WTC11 (cell line): ENCODE measurements around the gene OPRL1. TPM values are rescaled to one million over a fixed set of nuclear protein-coding genes. Genes with fewer than 3 reads are reported as not detected.

Experiments used
- ATAC-seq: fragments of 200-7000 bp; cut with Tn5 transposase; 2 replicates; pipeline ENCODE4 v1.10.0; 2021; ENCODE audit warnings: mild to moderate bottlenecking, moderate library complexity
- CTCF ChIA-PET: fragments of 300-600 bp; sonication (Branson Sonifier 250); formaldehyde crosslinking; loops from one replicate; lab custom pipeline; 2021; ENCODE audit warnings: antibody characterized with exemption; lab: Charles Lee
- POLR2A ChIA-PET: fragments of 350-600 bp; sonication (Branson Sonifier 250); formaldehyde crosslinking; loops from one replicate; lab custom pipeline; 2021; ENCODE audit warnings: antibody characterized with exemption; lab: Charles Lee
- DNase-seq: peaks from one replicate; pipeline ENCODE4 v3.0.0; 2021; ENCODE audit warnings: low spot score
- H3K27ac Mint-ChIP-seq: 2 replicates; pipeline ENCODE4 v1.8.0; 2021; ENCODE audit warnings: mixed read lengths
- H3K27me3 Mint-ChIP-seq: 2 replicates; pipeline ENCODE4 v1.8.0; 2021; ENCODE audit warnings: low read depth, mild to moderate bottlenecking, moderate library complexity, mixed read lengths
- H3K36me3 Mint-ChIP-seq: 2 replicates; pipeline ENCODE4 v1.8.0; 2021; ENCODE audit warnings: mixed read lengths
- H3K4me1 Mint-ChIP-seq: 2 replicates; pipeline ENCODE4 v1.8.0; 2022; ENCODE audit warnings: mixed read lengths
- H3K4me3 Mint-ChIP-seq: 2 replicates; pipeline ENCODE4 v1.8.0; 2021; ENCODE audit warnings: mild to moderate bottlenecking, moderate library complexity, mixed read lengths
- H3K9me3 Mint-ChIP-seq: 2 replicates; pipeline ENCODE4 v1.8.0; 2021; ENCODE audit warnings: mixed read lengths
- ELF4 ChIP-seq: sonication (generic); formaldehyde crosslinking; IDR thresholded peaks from 2 replicates; pipeline ENCODE4 v1.8.1; 2022; ENCODE audit warnings: low read depth, mild to moderate bottlenecking, moderate library complexity, missing genetic modification reagents
- EMX1 ChIP-seq: fragments of 250-450 bp; sonication (Bioruptor Pico); IDR thresholded peaks from 2 replicates; pipeline ENCODE4 v1.8.0; 2021; ENCODE audit warnings: mild to moderate bottlenecking
- ESRRA ChIP-seq: sonication (generic); formaldehyde crosslinking; IDR thresholded peaks from 2 replicates; pipeline ENCODE4 v1.8.1; 2022; ENCODE audit warnings: mild to moderate bottlenecking, missing genetic modification reagents, borderline replicate concordance
- IRF2 ChIP-seq: sonication (generic); formaldehyde crosslinking; IDR thresholded peaks from 2 replicates; pipeline ENCODE4 v1.8.0; 2022; ENCODE audit warnings: low read depth, missing genetic modification reagents, borderline replicate concordance
- MXD4 ChIP-seq: fragments of 250-450 bp; sonication (Bioruptor Pico); IDR thresholded peaks from 2 replicates; pipeline ENCODE4 v1.8.0; 2021; ENCODE audit warnings: mild to moderate bottlenecking, moderate library complexity, borderline replicate concordance
- NFYB ChIP-seq: sonication (generic); formaldehyde crosslinking; conservative IDR thresholded peaks from 2 replicates; pipeline ENCODE4 v1.8.0; 2022; ENCODE audit warnings: low read depth, missing genetic modification reagents
- NR1H2 ChIP-seq: sonication (generic); formaldehyde crosslinking; IDR thresholded peaks from 2 replicates; pipeline ENCODE4 v1.9.0; 2021; ENCODE audit warnings: mild to moderate bottlenecking, moderate library complexity, missing genetic modification reagents
- NR2C2 ChIP-seq: sonication (generic); formaldehyde crosslinking; IDR thresholded peaks from 2 replicates; pipeline ENCODE4 v1.8.0; 2022; ENCODE audit warnings: mild to moderate bottlenecking, missing genetic modification reagents
- NR3C1 ChIP-seq: sonication (generic); formaldehyde crosslinking; conservative IDR thresholded peaks from 2 replicates; pipeline ENCODE4 v1.8.1; 2023; ENCODE audit warnings: low read depth, mild to moderate bottlenecking, missing genetic modification reagents
- PRRX2 ChIP-seq: fragments of 250-450 bp; sonication (Bioruptor Pico); IDR thresholded peaks from 2 replicates; pipeline ENCODE4 v1.8.0; 2021; ENCODE audit warnings: mild to moderate bottlenecking
- RELA ChIP-seq: sonication (generic); formaldehyde crosslinking; IDR thresholded peaks from 2 replicates; pipeline ENCODE4 v1.8.1; 2022; ENCODE audit warnings: missing genetic modification reagents, mild to moderate bottlenecking, borderline replicate concordance
- TP53 ChIP-seq: sonication (generic); formaldehyde crosslinking; IDR thresholded peaks from 2 replicates; pipeline ENCODE4 v1.8.1; 2023; ENCODE audit warnings: mild to moderate bottlenecking, missing genetic modification reagents
- ZNF219 ChIP-seq: sonication (generic); formaldehyde crosslinking; IDR thresholded peaks from 2 replicates; pipeline ENCODE4 v1.8.0; 2023; ENCODE audit warnings: missing genetic modification reagents, mild to moderate bottlenecking, borderline replicate concordance
- ZNF232 ChIP-seq: sonication (generic); formaldehyde crosslinking; IDR thresholded peaks from 2 replicates; pipeline ENCODE4 v1.8.0; 2022; ENCODE audit warnings: mild to moderate bottlenecking, missing genetic modification reagents
- ZNF263 ChIP-seq: sonication (generic); formaldehyde crosslinking; IDR thresholded peaks from 2 replicates; pipeline ENCODE4 v1.8.1; 2022; ENCODE audit warnings: low read depth, mild to moderate bottlenecking, moderate library complexity, missing genetic modification reagents
- ZNF423 ChIP-seq: fragments of 250-450 bp; sonication (Bioruptor Pico); IDR thresholded peaks from 2 replicates; pipeline ENCODE4 v2.1.2; 2022; ENCODE audit warnings: mild to moderate bottlenecking, moderate library complexity
- total RNA-seq: library from RNA; stranded (reverse); gene quantifications from 3 replicates; pipeline ENCODE4 v1.2.3, GENCODE V29; 2021
- TF ChIP-seq, protein P1 (sequence below): sonication (generic); formaldehyde crosslinking; IDR thresholded peaks from 2 replicates; pipeline ENCODE4 v1.8.0; 2022; ENCODE audit warnings: missing genetic modification reagents
- TF ChIP-seq, protein P2 (sequence below): fragments of 250-450 bp; sonication (Bioruptor Pico); IDR thresholded peaks from 2 replicates; pipeline ENCODE4 v1.9.0; 2021; ENCODE audit warnings: mild to moderate bottlenecking
- TF ChIP-seq, protein P3 (sequence below): sonication (generic); formaldehyde crosslinking; IDR thresholded peaks from 2 replicates; pipeline ENCODE4 v1.8.1; 2022; ENCODE audit warnings: low read depth, mild to moderate bottlenecking, moderate library complexity, missing genetic modification reagents, borderline replicate concordance
- TF ChIP-seq, protein P4 (sequence below): sonication (generic); formaldehyde crosslinking; IDR thresholded peaks from 2 replicates; pipeline ENCODE4 v1.8.1; 2022; ENCODE audit warnings: mild to moderate bottlenecking, missing genetic modification reagents, moderate library complexity, borderline replicate concordance
- TF ChIP-seq, protein P5 (sequence below): sonication (generic); formaldehyde crosslinking; IDR thresholded peaks from 2 replicates; pipeline ENCODE4 v1.8.0; 2022; ENCODE audit warnings: mild to moderate bottlenecking, missing genetic modification reagents
- TF ChIP-seq, protein P6 (sequence below): sonication (generic); formaldehyde crosslinking; IDR thresholded peaks from 2 replicates; pipeline ENCODE4 v1.8.0; 2023; ENCODE audit warnings: missing genetic modification reagents, mild to moderate bottlenecking, borderline replicate concordance

Gene OPRL1
- total RNA-seq, 1 experiment from 2014 or later = 2.0 TPM

DNA sequence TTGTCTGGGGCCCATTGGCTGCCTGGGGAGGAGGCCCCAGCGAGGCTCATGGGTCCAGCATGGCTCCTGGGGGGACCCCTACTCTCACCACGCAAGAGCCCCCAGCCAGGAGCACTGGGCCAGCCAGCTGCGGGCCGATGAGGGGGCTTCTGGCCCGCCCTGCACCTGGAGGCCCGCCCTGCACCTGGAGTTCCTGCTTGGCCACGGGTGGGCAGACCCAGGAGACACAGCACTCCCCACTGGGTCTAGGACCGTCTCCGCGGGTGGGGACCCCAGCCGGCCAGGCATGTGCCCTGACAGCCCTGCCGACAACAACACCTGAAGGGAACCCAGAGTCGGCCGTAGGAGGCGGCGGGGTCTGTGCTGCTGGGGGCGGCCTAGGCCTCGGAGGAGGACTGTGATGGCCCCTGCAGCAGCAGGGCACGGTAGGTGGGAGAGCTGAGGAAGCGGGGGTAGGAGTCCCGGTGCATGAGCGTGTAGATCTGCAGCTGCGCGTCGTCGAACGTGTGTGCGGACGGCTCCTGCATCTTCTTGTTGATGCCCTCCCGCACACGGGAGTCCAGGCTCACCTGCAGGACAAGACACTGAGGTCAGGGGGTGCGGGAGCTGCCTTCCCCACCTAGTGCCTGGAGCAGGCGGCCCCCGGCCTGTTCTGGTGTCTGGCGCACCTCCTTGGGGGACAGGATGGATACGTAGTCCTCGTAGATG, 6.3 kb upstream of the OPRL1 start:
- ChIA-PET CTCF (interaction anchor here (0.9 to 1.3 kb wide), 4 partner anchors 29 to 93 kb away, joined by 3 to 4 read pairs (median 3); partner anchors contain the start of gene PRPF6), POLR2A (no interaction called here)
- TF ChIP-seq, protein P1, sequence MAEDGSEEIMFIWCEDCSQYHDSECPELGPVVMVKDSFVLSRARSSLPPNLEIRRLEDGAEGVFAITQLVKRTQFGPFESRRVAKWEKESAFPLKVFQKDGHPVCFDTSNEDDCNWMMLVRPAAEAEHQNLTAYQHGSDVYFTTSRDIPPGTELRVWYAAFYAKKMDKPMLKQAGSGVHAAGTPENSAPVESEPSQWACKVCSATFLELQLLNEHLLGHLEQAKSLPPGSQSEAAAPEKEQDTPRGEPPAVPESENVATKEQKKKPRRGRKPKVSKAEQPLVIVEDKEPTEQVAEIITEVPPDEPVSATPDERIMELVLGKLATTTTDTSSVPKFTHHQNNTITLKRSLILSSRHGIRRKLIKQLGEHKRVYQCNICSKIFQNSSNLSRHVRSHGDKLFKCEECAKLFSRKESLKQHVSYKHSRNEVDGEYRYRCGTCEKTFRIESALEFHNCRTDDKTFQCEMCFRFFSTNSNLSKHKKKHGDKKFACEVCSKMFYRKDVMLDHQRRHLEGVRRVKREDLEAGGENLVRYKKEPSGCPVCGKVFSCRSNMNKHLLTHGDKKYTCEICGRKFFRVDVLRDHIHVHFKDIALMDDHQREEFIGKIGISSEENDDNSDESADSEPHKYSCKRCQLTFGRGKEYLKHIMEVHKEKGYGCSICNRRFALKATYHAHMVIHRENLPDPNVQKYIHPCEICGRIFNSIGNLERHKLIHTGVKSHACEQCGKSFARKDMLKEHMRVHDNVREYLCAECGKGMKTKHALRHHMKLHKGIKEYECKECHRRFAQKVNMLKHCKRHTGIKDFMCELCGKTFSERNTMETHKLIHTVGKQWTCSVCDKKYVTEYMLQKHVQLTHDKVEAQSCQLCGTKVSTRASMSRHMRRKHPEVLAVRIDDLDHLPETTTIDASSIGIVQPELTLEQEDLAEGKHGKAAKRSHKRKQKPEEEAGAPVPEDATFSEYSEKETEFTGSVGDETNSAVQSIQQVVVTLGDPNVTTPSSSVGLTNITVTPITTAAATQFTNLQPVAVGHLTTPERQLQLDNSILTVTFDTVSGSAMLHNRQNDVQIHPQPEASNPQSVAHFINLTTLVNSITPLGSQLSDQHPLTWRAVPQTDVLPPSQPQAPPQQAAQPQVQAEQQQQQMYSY (CRISPR knock-in tag) = no peak
- TF ChIP-seq PRRX2 (no peak), NR1H2 (CRISPR knock-in tag) (no peak), ESRRA (no peak), RELA (CRISPR knock-in tag) (no peak), EMX1 (CRISPR knock-in tag) (no peak), IRF2 (no peak), ELF4 (CRISPR knock-in tag) (no peak), NR2C2 (no peak)
- TF ChIP-seq, protein P2, sequence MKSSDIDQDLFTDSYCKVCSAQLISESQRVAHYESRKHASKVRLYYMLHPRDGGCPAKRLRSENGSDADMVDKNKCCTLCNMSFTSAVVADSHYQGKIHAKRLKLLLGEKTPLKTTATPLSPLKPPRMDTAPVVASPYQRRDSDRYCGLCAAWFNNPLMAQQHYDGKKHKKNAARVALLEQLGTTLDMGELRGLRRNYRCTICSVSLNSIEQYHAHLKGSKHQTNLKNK (CRISPR knock-in tag) = no peak
- TF ChIP-seq, protein P3, sequence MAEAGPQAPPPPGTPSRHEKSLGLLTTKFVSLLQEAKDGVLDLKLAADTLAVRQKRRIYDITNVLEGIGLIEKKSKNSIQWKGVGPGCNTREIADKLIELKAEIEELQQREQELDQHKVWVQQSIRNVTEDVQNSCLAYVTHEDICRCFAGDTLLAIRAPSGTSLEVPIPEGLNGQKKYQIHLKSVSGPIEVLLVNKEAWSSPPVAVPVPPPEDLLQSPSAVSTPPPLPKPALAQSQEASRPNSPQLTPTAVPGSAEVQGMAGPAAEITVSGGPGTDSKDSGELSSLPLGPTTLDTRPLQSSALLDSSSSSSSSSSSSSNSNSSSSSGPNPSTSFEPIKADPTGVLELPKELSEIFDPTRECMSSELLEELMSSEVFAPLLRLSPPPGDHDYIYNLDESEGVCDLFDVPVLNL (CRISPR knock-in tag) = no peak
- ATAC-seq = no peak
- Mint-ChIP-seq H3K4me1 (peaks cover 4% of the 10 kb centered on the region), H3K27me3 (no peaks in the 10 kb centered on the region; the same call in 1 of the 2 replicates), H3K9me3 (no peaks in the 10 kb centered on the region), H3K27ac (no peak overlapping the region), H3K36me3 (no peaks in the 10 kb centered on the region), H3K4me3 (no peak overlapping the region)
- no peak for DNase-seq

DNA sequence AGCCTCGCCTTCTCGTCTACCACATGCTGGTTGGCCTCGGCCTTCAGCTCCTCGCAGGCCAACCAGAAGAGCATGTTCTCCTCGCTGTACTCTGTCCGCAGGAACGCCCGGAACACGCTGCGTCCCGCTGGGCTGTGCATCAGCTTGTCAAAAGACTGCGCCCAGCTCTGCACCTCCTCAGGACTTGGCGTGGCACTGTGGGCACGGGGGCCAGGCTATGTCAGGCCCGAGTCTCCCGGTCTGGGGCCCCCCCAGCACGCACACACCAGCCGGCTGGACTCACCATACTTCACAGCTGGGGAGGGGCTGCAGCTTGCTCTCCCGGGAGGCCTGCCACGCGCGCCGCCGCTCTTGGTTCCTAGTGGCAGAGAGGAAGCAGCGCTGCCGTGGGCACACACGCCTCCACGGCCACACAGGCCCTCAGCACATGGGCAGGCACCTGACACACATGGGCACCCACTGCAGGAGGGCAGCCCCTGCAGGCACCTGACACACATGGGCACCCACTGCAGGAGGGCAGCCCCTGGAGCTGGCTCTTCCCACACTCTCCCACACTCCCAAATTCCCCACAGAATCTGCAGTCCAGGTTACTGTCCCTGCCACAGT, 5.6 kb upstream of the OPRL1 start:
- no peaks in the 10 kb centered on the region for H3K36me3 Mint-ChIP-seq
- POLR2A ChIA-PET = no interaction called here
- TF ChIP-seq TP53 = no peak
- TF ChIP-seq MXD4 (CRISPR knock-in tag) = no peak
- no peak for TF ChIP-seq NR3C1 (CRISPR knock-in tag)
- TF ChIP-seq, protein P4, sequence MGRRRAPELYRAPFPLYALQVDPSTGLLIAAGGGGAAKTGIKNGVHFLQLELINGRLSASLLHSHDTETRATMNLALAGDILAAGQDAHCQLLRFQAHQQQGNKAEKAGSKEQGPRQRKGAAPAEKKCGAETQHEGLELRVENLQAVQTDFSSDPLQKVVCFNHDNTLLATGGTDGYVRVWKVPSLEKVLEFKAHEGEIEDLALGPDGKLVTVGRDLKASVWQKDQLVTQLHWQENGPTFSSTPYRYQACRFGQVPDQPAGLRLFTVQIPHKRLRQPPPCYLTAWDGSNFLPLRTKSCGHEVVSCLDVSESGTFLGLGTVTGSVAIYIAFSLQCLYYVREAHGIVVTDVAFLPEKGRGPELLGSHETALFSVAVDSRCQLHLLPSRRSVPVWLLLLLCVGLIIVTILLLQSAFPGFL = no peak
- TF ChIP-seq ZNF232 (CRISPR knock-in tag) = no peak
- TF ChIP-seq, protein P2 (CRISPR knock-in tag) = no peak
- TF ChIP-seq NFYB = no peak
- TF ChIP-seq, protein P5, sequence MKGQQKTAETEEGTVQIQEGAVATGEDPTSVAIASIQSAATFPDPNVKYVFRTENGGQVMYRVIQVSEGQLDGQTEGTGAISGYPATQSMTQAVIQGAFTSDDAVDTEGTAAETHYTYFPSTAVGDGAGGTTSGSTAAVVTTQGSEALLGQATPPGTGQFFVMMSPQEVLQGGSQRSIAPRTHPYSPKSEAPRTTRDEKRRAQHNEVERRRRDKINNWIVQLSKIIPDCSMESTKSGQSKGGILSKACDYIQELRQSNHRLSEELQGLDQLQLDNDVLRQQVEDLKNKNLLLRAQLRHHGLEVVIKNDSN = no peak
- TF ChIP-seq, protein P6, sequence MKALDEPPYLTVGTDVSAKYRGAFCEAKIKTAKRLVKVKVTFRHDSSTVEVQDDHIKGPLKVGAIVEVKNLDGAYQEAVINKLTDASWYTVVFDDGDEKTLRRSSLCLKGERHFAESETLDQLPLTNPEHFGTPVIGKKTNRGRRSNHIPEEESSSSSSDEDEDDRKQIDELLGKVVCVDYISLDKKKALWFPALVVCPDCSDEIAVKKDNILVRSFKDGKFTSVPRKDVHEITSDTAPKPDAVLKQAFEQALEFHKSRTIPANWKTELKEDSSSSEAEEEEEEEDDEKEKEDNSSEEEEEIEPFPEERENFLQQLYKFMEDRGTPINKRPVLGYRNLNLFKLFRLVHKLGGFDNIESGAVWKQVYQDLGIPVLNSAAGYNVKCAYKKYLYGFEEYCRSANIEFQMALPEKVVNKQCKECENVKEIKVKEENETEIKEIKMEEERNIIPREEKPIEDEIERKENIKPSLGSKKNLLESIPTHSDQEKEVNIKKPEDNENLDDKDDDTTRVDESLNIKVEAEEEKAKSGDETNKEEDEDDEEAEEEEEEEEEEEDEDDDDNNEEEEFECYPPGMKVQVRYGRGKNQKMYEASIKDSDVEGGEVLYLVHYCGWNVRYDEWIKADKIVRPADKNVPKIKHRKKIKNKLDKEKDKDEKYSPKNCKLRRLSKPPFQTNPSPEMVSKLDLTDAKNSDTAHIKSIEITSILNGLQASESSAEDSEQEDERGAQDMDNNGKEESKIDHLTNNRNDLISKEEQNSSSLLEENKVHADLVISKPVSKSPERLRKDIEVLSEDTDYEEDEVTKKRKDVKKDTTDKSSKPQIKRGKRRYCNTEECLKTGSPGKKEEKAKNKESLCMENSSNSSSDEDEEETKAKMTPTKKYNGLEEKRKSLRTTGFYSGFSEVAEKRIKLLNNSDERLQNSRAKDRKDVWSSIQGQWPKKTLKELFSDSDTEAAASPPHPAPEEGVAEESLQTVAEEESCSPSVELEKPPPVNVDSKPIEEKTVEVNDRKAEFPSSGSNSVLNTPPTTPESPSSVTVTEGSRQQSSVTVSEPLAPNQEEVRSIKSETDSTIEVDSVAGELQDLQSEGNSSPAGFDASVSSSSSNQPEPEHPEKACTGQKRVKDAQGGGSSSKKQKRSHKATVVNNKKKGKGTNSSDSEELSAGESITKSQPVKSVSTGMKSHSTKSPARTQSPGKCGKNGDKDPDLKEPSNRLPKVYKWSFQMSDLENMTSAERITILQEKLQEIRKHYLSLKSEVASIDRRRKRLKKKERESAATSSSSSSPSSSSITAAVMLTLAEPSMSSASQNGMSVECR (CRISPR knock-in tag) = no peak
- TF ChIP-seq ZNF423 (CRISPR knock-in tag) = no peak
- no peak for TF ChIP-seq ZNF263
- no peak for TF ChIP-seq ZNF219

More for the DNA sequence above, 5.6 kb upstream of the OPRL1 start:
- Mint-ChIP-seq H3K27me3 (no peaks in the 10 kb centered on the region; the same call in 1 of the 2 replicates), H3K4me3 (no peak overlapping the region), H3K4me1 (peaks cover 9% of the 10 kb centered on the region), H3K9me3 (no peaks in the 10 kb centered on the region), H3K27ac (no peak overlapping the region)
- DNase-seq (no peak), ATAC-seq (no peak)
- CTCF ChIA-PET = interaction anchor here (0.9 to 1.2 kb wide), 2 partner anchors 28 to 46 kb away, joined by 3 to 4 read pairs; no protein-coding TSS in a partner anchor
